BE2C (cell line): ENCODE data around the gene MLC1.

Experiments
- DNase-seq: peaks from one replicate; pipeline ENCODE4 v3.0.0-alpha.2; 2020
- H3K27me3 ChIP-seq: fragments of 250-450 bp; sonication (Bioruptor Pico); 2 replicates; pipeline ENCODE4 v1.5.1; 2020; ENCODE audit warnings: mild to moderate bottlenecking
- H3K36me3 ChIP-seq: fragments of 250-450 bp; sonication (Bioruptor Pico); 2 replicates; pipeline ENCODE4 v1.5.1; 2020; ENCODE audit warnings: mild to moderate bottlenecking
- H3K4me1 ChIP-seq: fragments of 250-450 bp; sonication (Bioruptor Pico); 2 replicates; pipeline ENCODE4 v1.5.1; 2020
- H3K4me3 ChIP-seq: 2 replicates; pipeline ENCODE4 v1.5.1; 2011; ENCODE audit warnings: low read depth, low read length
- H3K9me3 ChIP-seq: fragments of 250-450 bp; sonication (Bioruptor Pico); 2 replicates; pipeline ENCODE4 v1.5.1; 2020
- TF ChIP-seq, protein P1 (sequence below): IDR thresholded peaks from 2 replicates; pipeline ENCODE4 v1.5.1; 2012; ENCODE audit warnings: mild to moderate bottlenecking, low read depth, low read length

The MLC1 gene

GRCh38 chr22:50058061-50058905 lies 26.9 kb downstream of the MLC1 start, which contains the start of gene TTLL8:
TTLL8 (minus strand) TSS chr22:50058298.
- Histone ChIP-seq H3K9me3 (no peaks in the 10 kb centered on the region), H3K4me3 (no peak within 1 kb of the TSS)

DNA sequence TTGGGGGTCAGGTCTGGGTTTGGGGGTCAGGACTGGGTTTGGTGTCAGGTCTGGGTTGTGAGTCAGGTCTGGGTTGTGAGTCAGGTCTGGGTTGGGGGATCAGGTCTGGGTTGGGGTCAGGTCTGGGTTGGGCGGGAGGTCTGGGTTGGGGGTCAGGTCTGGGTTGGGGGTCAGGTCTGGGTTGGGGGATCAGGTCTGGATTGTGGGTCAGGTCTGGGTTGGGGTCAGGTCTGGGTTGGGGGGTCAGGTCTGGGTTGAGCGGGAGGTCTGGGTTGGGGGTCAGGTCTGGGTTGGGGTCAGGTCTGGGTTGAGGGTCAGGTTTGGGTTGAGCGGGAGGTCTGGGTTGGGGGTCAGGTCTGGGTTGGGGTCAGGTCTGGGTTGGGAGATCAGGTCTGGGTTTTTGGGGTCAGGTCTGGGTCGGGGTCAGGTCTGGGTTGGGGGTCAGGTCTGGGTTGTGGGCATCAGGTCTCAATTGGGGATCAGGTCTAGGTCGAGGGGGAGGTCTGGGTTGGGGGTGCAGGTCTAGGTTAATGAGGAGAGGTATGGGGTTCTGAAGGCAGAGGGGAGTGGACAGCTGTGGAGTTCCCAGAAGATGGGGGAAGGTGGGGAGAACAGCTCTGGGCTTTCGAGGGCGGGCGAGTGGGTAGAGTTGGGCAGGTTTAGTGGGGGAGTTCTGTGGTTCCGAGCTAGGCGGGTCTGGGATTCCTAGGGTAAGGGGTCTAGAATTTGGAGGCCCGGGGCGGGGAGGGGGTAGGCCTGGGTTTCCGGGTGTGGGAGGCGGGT lies 27.8 kb downstream of the MLC1 start:
- Histone ChIP-seq H3K4me3 (no peak overlapping the region), H3K27me3 (peaks cover 5% of the 10 kb centered on the region; the same call in 1 of the 2 replicates), H3K4me1 (no peaks in the 10 kb centered on the region), H3K9me3 (no peaks in the 10 kb centered on the region), H3K36me3 (no peaks in the 10 kb centered on the region)
- TF ChIP-seq, protein P1, sequence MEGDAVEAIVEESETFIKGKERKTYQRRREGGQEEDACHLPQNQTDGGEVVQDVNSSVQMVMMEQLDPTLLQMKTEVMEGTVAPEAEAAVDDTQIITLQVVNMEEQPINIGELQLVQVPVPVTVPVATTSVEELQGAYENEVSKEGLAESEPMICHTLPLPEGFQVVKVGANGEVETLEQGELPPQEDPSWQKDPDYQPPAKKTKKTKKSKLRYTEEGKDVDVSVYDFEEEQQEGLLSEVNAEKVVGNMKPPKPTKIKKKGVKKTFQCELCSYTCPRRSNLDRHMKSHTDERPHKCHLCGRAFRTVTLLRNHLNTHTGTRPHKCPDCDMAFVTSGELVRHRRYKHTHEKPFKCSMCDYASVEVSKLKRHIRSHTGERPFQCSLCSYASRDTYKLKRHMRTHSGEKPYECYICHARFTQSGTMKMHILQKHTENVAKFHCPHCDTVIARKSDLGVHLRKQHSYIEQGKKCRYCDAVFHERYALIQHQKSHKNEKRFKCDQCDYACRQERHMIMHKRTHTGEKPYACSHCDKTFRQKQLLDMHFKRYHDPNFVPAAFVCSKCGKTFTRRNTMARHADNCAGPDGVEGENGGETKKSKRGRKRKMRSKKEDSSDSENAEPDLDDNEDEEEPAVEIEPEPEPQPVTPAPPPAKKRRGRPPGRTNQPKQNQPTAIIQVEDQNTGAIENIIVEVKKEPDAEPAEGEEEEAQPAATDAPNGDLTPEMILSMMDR: no peak
- no peak for DNase-seq

More at GRCh38 chr22:50058061-50058905, 26.9 kb downstream of the MLC1 start, which contains the start of gene TTLL8:
- TF ChIP-seq, protein P1: no peak
- no peaks in the 10 kb centered on the region for H3K36me3 ChIP-seq
- no peak for DNase-seq
- no peaks in the 10 kb centered on the region for H3K4me1 ChIP-seq
- peaks cover 5% of the 10 kb centered on the region; the same call in 1 of the 2 replicates for H3K27me3 ChIP-seq

- Histone ChIP-seq H3K4me3 (no peak overlapping the region), H3K27me3 (peaks cover 5% of the 10 kb centered on the region; the same call in 1 of the 2 replicates)
- DNase-seq: no peak
Measured at GRCh38 chr22:50056214-50056972, 28.8 kb downstream of the MLC1 start.

GRCh38 chr22:50053861-50054260 lies 31.4 kb downstream of the MLC1 start:
- DNase-seq: no peak
- TF ChIP-seq, protein P1: no peak
- Histone ChIP-seq H3K36me3 (no peaks in the 10 kb centered on the region), H3K9me3 (no peaks in the 10 kb centered on the region; the same call in 1 of the 2 replicates), H3K27me3 (peaks cover 5% of the 10 kb centered on the region; the same call in 1 of the 2 replicates), H3K4me1 (no peaks in the 10 kb centered on the region), H3K4me3 (no peak overlapping the region)

More at GRCh38 chr22:50056214-50056972, 28.8 kb downstream of the MLC1 start:
- Histone ChIP-seq H3K36me3 (no peaks in the 10 kb centered on the region), H3K9me3 (no peaks in the 10 kb centered on the region), H3K4me1 (no peaks in the 10 kb centered on the region)
- TF ChIP-seq, protein P1: no peak

DNA sequence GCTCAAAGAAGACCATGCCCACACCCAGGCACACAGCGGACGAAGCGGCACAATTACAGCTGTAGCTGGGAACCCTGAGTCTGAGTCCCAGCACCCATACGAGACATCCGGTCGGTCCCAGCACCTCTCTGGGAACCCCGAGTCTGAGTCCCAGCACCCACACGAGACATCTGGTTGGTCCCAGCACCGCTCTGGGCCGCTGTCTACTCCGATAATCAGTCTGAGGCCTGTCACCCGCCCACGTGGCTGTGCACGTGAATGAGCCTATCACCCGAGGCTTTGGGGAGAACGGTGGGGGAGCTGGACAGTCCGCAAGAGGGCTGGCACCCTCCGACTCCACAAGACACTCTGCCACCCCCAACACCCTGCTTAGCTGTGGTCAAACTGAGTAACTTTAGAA lies 33.3 kb downstream of the MLC1 start:
- Histone ChIP-seq H3K4me3 (no peak overlapping the region), H3K36me3 (no peaks in the 10 kb centered on the region), H3K9me3 (no peaks in the 10 kb centered on the region; the same call in 1 of the 2 replicates), H3K27me3 (no peaks in the 10 kb centered on the region), H3K4me1 (no peaks in the 10 kb centered on the region)
- DNase-seq: no peak
- TF ChIP-seq, protein P1: no peak
